GM13976 (cell line): Measurements from ENCODE around the gene CDADC1.

Source experiments
- DNase-seq: peaks from one replicate; pipeline ENCODE4 v3.0.0; 2012; ENCODE audit warnings: low spot score
- CTCF ChIP-seq: IDR thresholded peaks from 2 replicates; pipeline ENCODE4 v1.5.1; 2012; ENCODE audit warnings: borderline replicate concordance, mild to moderate bottlenecking; ENCODE audit not compliant: insufficient read depth; ENCODE audit errors: extremely low read depth, missing control alignments, control extremely low read depth
- in situ Hi-C: fragments of 300-500 bp; cut with MboI; formaldehyde crosslinking; loops from one replicate; pipeline ENCODE4 v1.12.0; 2022; ENCODE audit warnings: low sequenced_read_pairs, mixed read lengths, inconsistent platforms; ENCODE audit not compliant: unreplicated experiment

Gene CDADC1

GRCh38 chr13:49303533-49304252, 56.0 kb downstream of the CDADC1 start:
- in situ Hi-C loops, result loop anchor here (5.0 kb wide), 1 partner anchor 309 kb away; no protein-coding TSS in a partner anchor
- TF ChIP-seq CTCF, result no peak
- DNase-seq, result no peak

GRCh38 chr13:49304356-49304755, 56.6 kb downstream of the CDADC1 start:
- no peak for TF ChIP-seq CTCF
- DNase-seq, result no peak
- in situ Hi-C loops, result loop anchor here (5.0 kb wide), 1 partner anchor 308 kb away; no protein-coding TSS in a partner anchor

- no peak for DNase-seq
- in situ Hi-C loops, result loop anchor here (5.0 kb wide), 1 partner anchor 307 kb away; no protein-coding TSS in a partner anchor
- TF ChIP-seq CTCF, result no peak
Observed at GRCh38 chr13:49304763-49305700, 57.3 kb downstream of the CDADC1 start.

- in situ Hi-C loops, result no loop called here
- no peak for DNase-seq
- no peak for TF ChIP-seq CTCF
Observed at GRCh38 chr13:49305792-49306425, 58.2 kb downstream of the CDADC1 start.

- in situ Hi-C loops, result no loop called here
- no peak for TF ChIP-seq CTCF
- no peak for DNase-seq
Observed at GRCh38 chr13:49307365-49307764, 59.6 kb downstream of the CDADC1 start.
